GM10847 (cell line): ENCODE data around the gene MFSD12.

Experiments
- POLR2A ChIP-seq: IDR thresholded peaks from 2 replicates; pipeline ENCODE4 v1.6.1; 2011; ENCODE audit not compliant: insufficient read length; ENCODE audit errors: extremely low read depth

MFSD12 gene

DNA sequence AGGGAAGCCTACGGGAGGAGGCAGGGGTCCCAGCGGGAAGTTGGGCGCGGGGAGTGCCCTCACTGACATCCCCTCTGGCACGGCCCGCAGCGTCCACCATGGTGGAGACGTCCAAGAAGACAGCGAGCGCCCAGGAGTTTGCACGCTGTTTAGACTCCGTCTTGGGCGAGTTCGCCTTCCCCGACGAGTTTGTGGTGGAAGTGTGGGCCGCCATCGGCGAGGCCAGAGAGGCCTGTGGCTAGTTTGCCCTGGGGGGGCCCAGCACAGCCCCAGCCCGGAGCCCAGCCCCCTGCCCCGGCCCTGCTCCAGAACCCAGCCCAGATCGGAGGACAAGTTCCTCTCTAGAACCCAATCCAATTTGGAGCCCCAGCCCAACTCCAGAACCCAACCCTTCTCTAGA lies 32.6 kb upstream of the MFSD12 start:
- no peak for TF ChIP-seq POLR2A

- TF ChIP-seq POLR2A, result no peak
Observed at GRCh38 chr19:3589439-3589838, 32.1 kb upstream of the MFSD12 start.

GRCh38 chr19:3586707-3587346 lies 29.4 kb upstream of the MFSD12 start:
- no peak for TF ChIP-seq POLR2A

- TF ChIP-seq POLR2A, result no peak
Observed at GRCh38 chr19:3586127-3586626, 28.8 kb upstream of the MFSD12 start.

GRCh38 chr19:3585301-3586126 lies 28.1 kb upstream of the MFSD12 start, which contains the start of gene GIPC3:
TSS of gene GIPC3 (plus strand) at chr19:3585478. CDS start at chr19:3585598, 120 bp downstream.
- no peak for TF ChIP-seq POLR2A

DNA sequence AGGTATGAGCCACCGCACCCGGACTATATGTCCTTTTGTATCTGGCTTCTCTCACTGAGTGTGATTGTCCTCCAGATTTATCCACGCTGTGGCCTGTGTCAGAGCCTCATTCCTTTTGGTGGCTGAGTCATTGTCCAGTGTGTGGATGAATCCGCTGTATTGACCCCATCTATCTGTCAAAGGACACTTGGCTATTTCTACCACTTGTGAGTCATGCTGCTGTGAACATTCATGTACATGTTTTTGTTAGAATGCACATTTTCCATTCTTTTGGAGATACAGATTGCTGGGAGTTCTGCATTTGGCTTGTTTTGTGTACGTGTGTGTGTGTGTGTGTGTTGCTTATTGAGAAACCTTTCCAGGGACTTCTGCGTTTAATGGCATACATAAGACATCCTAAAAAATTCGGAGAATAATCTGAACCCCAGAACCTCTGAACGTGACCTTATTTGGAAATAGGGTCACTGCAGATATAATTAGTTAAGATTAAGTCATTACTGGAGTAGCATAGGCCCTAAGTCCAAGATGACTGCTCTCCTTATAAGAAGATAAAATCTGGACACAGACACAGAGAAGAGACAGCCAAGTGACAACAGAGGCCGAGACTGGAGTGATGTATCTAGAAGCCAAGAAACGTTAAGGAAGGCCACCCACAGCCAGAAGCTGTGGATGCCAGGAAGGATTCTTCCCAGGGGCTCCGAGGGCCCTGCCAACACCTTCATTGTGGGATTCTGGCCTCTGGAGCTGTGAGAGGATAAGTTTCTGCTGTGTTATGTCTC lies 23.0 kb upstream of the MFSD12 start:
- no peak for TF ChIP-seq POLR2A

DNA sequence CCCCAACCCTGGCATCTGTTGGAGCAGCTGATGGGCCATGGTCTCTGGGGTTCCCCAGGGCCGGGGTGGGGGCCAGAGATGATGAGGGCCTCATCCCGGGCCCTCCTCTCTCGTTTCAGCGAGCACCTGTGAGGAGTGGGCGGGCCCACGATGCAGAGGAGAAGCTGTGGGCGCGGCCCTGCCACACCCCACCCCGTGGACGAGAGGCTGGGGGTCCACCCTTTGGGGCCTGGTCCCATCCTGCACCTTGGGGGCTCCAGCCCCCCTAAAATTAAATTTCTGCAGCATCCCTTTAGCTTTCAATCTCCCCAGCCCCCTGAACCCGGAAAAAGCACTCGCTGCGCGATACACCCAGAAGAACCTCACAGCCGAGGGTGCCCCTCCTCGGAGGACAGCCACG lies 21.0 kb upstream of the MFSD12 start:
- no peak for TF ChIP-seq POLR2A

GRCh38 chr19:3577723-3578344 lies 20.4 kb upstream of the MFSD12 start:
- no peak for TF ChIP-seq POLR2A

GRCh38 chr19:3576696-3577443 lies 19.5 kb upstream of the MFSD12 start:
- TF ChIP-seq POLR2A, result no peak

GRCh38 chr19:3575949-3576673 lies 18.7 kb upstream of the MFSD12 start:
- no peak for TF ChIP-seq POLR2A

GRCh38 chr19:3575260-3575741 lies 17.9 kb upstream of the MFSD12 start:
- no peak for TF ChIP-seq POLR2A

DNA sequence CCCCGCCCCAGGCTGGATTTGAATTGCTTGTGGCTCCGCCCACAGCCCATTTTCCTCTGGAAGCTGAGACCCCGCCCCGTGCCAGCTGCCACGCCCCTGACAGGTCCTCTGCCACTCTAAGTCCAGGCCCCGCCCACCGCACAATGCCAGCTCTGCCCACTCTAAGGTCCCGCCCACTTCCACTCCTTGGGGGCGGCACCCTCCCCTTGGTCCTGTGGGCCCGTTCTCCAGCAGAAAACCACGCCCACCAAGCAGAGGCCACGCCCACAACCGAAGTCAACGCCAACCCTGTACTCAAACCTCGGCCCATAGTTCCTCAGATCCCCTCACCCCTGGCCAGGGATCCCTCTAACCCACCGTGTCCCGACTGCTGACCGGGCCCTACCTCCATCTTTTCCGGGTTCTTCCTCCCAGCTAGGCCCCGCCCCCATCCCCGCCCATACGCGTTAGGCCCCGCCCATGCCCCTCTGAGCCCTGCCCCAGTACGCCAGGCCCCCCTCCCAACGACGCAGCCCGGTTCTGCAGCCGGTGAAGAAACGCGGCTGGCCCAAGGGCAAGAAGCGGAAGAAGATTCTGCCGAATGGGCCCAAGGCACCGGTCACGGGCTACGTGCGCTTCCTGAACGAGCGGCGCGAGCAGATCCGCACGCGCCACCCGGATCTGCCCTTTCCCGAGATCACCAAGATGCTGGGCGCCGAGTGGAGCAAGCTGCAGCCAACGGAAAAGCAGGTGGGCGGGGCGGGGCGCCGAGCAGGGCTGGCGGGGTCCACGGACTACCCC lies 16.7 kb upstream of the MFSD12 start:
- TF ChIP-seq POLR2A, result no peak
